Measurements from ENCODE around the gene SDK2.

DNA sequence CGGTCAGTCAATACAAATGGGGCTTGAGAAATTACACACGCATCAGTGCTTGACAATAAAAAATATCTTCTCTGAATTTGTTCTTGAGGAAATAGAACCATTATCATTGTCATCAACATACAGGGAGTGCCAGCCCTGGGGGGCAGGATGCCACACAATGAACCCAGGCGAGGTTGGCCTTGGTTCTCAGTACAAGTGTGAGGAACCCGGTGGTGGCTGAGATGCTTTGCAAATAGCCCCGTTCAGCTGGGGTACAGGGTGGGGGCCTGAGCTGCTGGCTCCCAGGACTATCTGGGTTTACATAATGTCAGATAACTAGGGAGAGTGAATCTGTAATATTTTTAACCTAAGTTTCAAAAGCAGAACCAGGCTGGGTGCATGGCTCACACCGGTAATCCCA, 219.7 kb downstream of the SDK2 start:
- TF ChIP-seq POLR2AphosphoS5 (IDR thresholded peaks at IDR 0.05; ENCODE audit: low read depth, low read length) (no peak), TAF1 (IDR thresholded peaks at IDR 0.05; ENCODE audit: low read depth, low read length) (no peak), POLR2A (IDR thresholded peaks at IDR 0.05; ENCODE audit: low read depth, low read length) (no peak), SPI1 (IDR thresholded peaks at IDR 0.05; ENCODE audit: low read depth, low read length) (no peak), PAX5 (IDR thresholded peaks at IDR 0.05; ENCODE audit: insufficient read depth, low read length, severe bottlenecking) (no peak)
